Smooth muscle cell (in vitro differentiated cells): ENCODE results near the gene ACER3. TPM values are rescaled to one million over a fixed set of nuclear protein-coding genes. Genes with fewer than 3 reads are reported as not detected.

Experiments
- DNase-seq: peaks from one replicate; lab custom pipeline; 2025; ENCODE audit not compliant: unreplicated experiment; lab: John Stamatoyannopoulos, UW
- H2AFZ ChIP-seq: fragments of 200-600 bp; sonication (generic); 2 replicates; pipeline ENCODE4 v1.6.0; 2016; ENCODE audit warnings: antibody characterized with exemption, low read depth, mild to moderate bottlenecking
- H3F3A ChIP-seq: fragments of 200-600 bp; sonication (generic); 2 replicates; pipeline ENCODE4 v1.6.0; 2017; ENCODE audit warnings: antibody characterized with exemption, low read depth
- H3K27ac ChIP-seq: fragments of 200-600 bp; sonication (generic); 2 replicates; pipeline ENCODE4 v1.5.1; 2016; ENCODE audit warnings: low read depth, mild to moderate bottlenecking
- H3K27me3 ChIP-seq: fragments of 200-600 bp; sonication (generic); 2 replicates; pipeline ENCODE4 v1.6.1; 2016; ENCODE audit warnings: low read depth, mild to moderate bottlenecking
- H3K36me3 ChIP-seq: fragments of 200-600 bp; sonication (generic); 2 replicates; pipeline ENCODE4 v1.5.1; 2016; ENCODE audit warnings: low read depth
- H3K4me1 ChIP-seq: fragments of 200-600 bp; sonication (generic); 2 replicates; pipeline ENCODE4 v1.5.1; 2016; ENCODE audit warnings: low read depth
- H3K4me2 ChIP-seq: fragments of 200-600 bp; sonication (generic); 2 replicates; pipeline ENCODE4 v1.6.0; 2016; ENCODE audit warnings: mild to moderate bottlenecking
- H3K4me3 ChIP-seq: fragments of 200-600 bp; sonication (generic); 2 replicates; pipeline ENCODE4 v1.5.1; 2016; ENCODE audit warnings: mild to moderate bottlenecking
- H3K79me2 ChIP-seq: fragments of 200-600 bp; sonication (generic); 2 replicates; pipeline ENCODE4 v1.6.0; 2016; ENCODE audit warnings: low read depth, mild to moderate bottlenecking
- H3K9ac ChIP-seq: fragments of 200-600 bp; sonication (generic); 2 replicates; pipeline ENCODE4 v1.6.0; 2016; ENCODE audit warnings: low read depth
- H3K9me3 ChIP-seq: fragments of 200-600 bp; sonication (generic); replicated peaks from 2 replicates; pipeline ENCODE4 v1.5.1; 2016; ENCODE audit warnings: low read depth
- H4K20me1 ChIP-seq: fragments of 200-600 bp; sonication (generic); 2 replicates; pipeline ENCODE4 v1.6.0; 2016; ENCODE audit warnings: low read depth
- CTCF ChIP-seq: fragments of 200-600 bp; sonication (generic); IDR thresholded peaks from 2 replicates; pipeline ENCODE4 v1.5.1; 2017; ENCODE audit warnings: borderline replicate concordance, mild to moderate bottlenecking, antibody characterized with exemption; ENCODE audit not compliant: insufficient read depth, poor library complexity, severe bottlenecking
- WGBS: methylation state at CpG from one replicate; pipeline ENCODE4 v1.1.7; 2016; ENCODE audit warnings: low lambda C conversion rate; 5-methylcytosine and 5-hydroxymethylcytosine counted together
- polyA plus RNA-seq: library from polyadenylated mRNA; unstranded; fragments of >200 nt; fragmentation: Nextera tagmentation; extraction: Ambion mirVana; gene quantifications from 2 replicates; pipeline ENCODE4 v1.2.1, GENCODE V29; 2016
- total RNA-seq: library from RNA; depleted of rRNA; stranded (reverse); fragments of >200 nt; gene quantifications from 2 replicates; pipeline ENCODE4 v1.2.3, GENCODE V29; 2014

The ACER3 gene
- total and polyA plus RNA-seq, 2 experiments from 2014 or later, result 14.0 to 16.8 TPM

GRCh38 chr11:77001613-77002012 is 140.9 kb downstream of the ACER3 start:
- DNase-seq, result no peak
- H3K9ac ChIP-seq, result no peak overlapping the region
- no peaks in the 10 kb centered on the region for H3F3A ChIP-seq
- H3K4me1 ChIP-seq, result no peaks in the 10 kb centered on the region
- TF ChIP-seq CTCF, result no peak
- no peak overlapping the region for H3K4me3 ChIP-seq
- no peak overlapping the region for H3K27ac ChIP-seq
- WGBS, result 81% methylated on average over 1 of the region's 1 CpG
- H3K79me2 ChIP-seq, result no peaks in the 10 kb centered on the region
- no peaks in the 10 kb centered on the region for H4K20me1 ChIP-seq
- H3K27me3 ChIP-seq, result no peaks in the 10 kb centered on the region
- H3K36me3 ChIP-seq, result no peaks in the 10 kb centered on the region
- H3K9me3 ChIP-seq, result no peaks in the 10 kb centered on the region
- no peak overlapping the region for H3K4me2 ChIP-seq
- no peak overlapping the region for H2AFZ ChIP-seq

GRCh38 chr11:77002776-77003175 is 142.1 kb downstream of the ACER3 start:
- Histone ChIP-seq H3K36me3 (no peaks in the 10 kb centered on the region), H3F3A (no peaks in the 10 kb centered on the region), H3K9me3 (no peaks in the 10 kb centered on the region), H2AFZ (no peak overlapping the region), H3K79me2 (no peaks in the 10 kb centered on the region), H3K4me3 (no peak overlapping the region), H3K27ac (no peak overlapping the region), H4K20me1 (no peaks in the 10 kb centered on the region), H3K4me1 (no peaks in the 10 kb centered on the region), H3K4me2 (no peak overlapping the region), H3K9ac (no peak overlapping the region), H3K27me3 (no peaks in the 10 kb centered on the region)
- DNase-seq, result no peak
- 96% methylated on average over 2 of the region's 2 CpGs for WGBS
- TF ChIP-seq CTCF, result no peak

GRCh38 chr11:77003963-77004362 is 143.2 kb downstream of the ACER3 start:
- no peak for TF ChIP-seq CTCF
- Histone ChIP-seq H4K20me1 (no peaks in the 10 kb centered on the region), H2AFZ (no peak overlapping the region), H3K79me2 (no peaks in the 10 kb centered on the region), H3K27ac (no peak overlapping the region), H3K9ac (no peak overlapping the region), H3K36me3 (no peaks in the 10 kb centered on the region), H3K4me1 (no peaks in the 10 kb centered on the region), H3K4me2 (no peak overlapping the region), H3K4me3 (no peak overlapping the region), H3K27me3 (no peaks in the 10 kb centered on the region), H3F3A (no peaks in the 10 kb centered on the region), H3K9me3 (no peaks in the 10 kb centered on the region)
- 44% methylated on average over 2 of the region's 2 CpGs for WGBS
- no peak for DNase-seq

GRCh38 chr11:77009533-77010160 is 148.9 kb downstream of the ACER3 start:
- Histone ChIP-seq H3K27me3 (no peaks in the 10 kb centered on the region), H3K4me2 (no peak overlapping the region), H4K20me1 (no peaks in the 10 kb centered on the region), H3K4me3 (no peak overlapping the region), H3K9ac (no peak overlapping the region), H3K27ac (no peak overlapping the region), H2AFZ (no peak overlapping the region), H3K79me2 (no peaks in the 10 kb centered on the region), H3F3A (no peaks in the 10 kb centered on the region), H3K9me3 (no peaks in the 10 kb centered on the region), H3K4me1 (no peaks in the 10 kb centered on the region), H3K36me3 (no peaks in the 10 kb centered on the region)
- no peak for TF ChIP-seq CTCF
- DNase-seq, result no peak
